Neural cell (in vitro differentiated cells): ENCODE data around the gene ITFG1.

ENCODE experiments used
- EZH2 ChIP-seq: fragments of 200-600, 300-800 bp; shearing (Covaris generic), sonication (generic); IDR thresholded peaks from 2 replicates; pipeline ENCODE4 v1.6.1; 2014; ENCODE audit warnings: antibody characterized with exemption, low read length, borderline replicate concordance, mild to moderate bottlenecking; ENCODE audit not compliant: insufficient read depth, poor library complexity, severe bottlenecking
- POLR2AphosphoS5 ChIP-seq: IDR thresholded peaks from 2 replicates; pipeline ENCODE4 v1.6.1; 2012
- SMC3 ChIP-seq: fragments of 450-650 bp; conservative IDR thresholded peaks from 2 replicates; pipeline ENCODE4 v1.6.1; 2014; ENCODE audit warnings: antibody characterized with exemption, mild to moderate bottlenecking, moderate library complexity; ENCODE audit not compliant: poor library complexity
- TAF1 ChIP-seq: IDR thresholded peaks from 2 replicates; pipeline ENCODE4 v1.6.1; 2012; ENCODE audit warnings: low read depth
- TF ChIP-seq, protein P1 (sequence below): fragments of 450-650 bp; IDR thresholded peaks from 2 replicates; pipeline ENCODE4 v1.5.1; 2014; ENCODE audit warnings: antibody characterized with exemption, mild to moderate bottlenecking, moderate library complexity; ENCODE audit not compliant: poor library complexity, severe bottlenecking
- TF ChIP-seq, protein P2 (sequence below): IDR thresholded peaks from 2 replicates; pipeline ENCODE4 v1.6.1; 2012; ENCODE audit warnings: borderline replicate concordance

DNA sequence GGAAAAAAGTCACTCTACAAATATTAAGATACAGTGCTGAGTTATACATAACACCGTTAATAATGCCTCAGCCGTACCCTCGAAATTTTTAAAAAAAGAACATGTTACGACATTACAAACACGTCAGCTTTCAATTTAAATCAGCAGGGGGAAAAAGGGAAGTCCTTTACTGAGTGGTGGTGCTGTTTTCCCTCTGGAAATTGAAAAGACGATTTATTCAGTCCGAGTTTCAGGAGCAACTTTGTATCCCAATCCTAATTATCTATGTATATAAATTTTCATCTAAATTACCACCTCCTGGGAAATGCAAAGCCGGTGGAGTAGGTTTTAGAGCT lies 318.4 kb downstream of the ITFG1 start:
- TF ChIP-seq, protein P1, sequence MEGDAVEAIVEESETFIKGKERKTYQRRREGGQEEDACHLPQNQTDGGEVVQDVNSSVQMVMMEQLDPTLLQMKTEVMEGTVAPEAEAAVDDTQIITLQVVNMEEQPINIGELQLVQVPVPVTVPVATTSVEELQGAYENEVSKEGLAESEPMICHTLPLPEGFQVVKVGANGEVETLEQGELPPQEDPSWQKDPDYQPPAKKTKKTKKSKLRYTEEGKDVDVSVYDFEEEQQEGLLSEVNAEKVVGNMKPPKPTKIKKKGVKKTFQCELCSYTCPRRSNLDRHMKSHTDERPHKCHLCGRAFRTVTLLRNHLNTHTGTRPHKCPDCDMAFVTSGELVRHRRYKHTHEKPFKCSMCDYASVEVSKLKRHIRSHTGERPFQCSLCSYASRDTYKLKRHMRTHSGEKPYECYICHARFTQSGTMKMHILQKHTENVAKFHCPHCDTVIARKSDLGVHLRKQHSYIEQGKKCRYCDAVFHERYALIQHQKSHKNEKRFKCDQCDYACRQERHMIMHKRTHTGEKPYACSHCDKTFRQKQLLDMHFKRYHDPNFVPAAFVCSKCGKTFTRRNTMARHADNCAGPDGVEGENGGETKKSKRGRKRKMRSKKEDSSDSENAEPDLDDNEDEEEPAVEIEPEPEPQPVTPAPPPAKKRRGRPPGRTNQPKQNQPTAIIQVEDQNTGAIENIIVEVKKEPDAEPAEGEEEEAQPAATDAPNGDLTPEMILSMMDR, result no peak
- no peak for TF ChIP-seq TAF1
- no peak for TF ChIP-seq POLR2AphosphoS5
- no peak for TF ChIP-seq EZH2
- no peak for TF ChIP-seq SMC3
- TF ChIP-seq, protein P2, sequence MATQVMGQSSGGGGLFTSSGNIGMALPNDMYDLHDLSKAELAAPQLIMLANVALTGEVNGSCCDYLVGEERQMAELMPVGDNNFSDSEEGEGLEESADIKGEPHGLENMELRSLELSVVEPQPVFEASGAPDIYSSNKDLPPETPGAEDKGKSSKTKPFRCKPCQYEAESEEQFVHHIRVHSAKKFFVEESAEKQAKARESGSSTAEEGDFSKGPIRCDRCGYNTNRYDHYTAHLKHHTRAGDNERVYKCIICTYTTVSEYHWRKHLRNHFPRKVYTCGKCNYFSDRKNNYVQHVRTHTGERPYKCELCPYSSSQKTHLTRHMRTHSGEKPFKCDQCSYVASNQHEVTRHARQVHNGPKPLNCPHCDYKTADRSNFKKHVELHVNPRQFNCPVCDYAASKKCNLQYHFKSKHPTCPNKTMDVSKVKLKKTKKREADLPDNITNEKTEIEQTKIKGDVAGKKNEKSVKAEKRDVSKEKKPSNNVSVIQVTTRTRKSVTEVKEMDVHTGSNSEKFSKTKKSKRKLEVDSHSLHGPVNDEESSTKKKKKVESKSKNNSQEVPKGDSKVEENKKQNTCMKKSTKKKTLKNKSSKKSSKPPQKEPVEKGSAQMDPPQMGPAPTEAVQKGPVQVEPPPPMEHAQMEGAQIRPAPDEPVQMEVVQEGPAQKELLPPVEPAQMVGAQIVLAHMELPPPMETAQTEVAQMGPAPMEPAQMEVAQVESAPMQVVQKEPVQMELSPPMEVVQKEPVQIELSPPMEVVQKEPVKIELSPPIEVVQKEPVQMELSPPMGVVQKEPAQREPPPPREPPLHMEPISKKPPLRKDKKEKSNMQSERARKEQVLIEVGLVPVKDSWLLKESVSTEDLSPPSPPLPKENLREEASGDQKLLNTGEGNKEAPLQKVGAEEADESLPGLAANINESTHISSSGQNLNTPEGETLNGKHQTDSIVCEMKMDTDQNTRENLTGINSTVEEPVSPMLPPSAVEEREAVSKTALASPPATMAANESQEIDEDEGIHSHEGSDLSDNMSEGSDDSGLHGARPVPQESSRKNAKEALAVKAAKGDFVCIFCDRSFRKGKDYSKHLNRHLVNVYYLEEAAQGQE, result no peak
